Testis (tissue), 3 donors: Measurements from ENCODE around the gene BMP6. TPM values are rescaled to one million over a fixed set of nuclear protein-coding genes. Genes with fewer than 3 reads are reported as not detected.

ENCODE experiments used
- DNase-seq: peaks from one replicate; pipeline ENCODE4 v3.0.0-alpha.2; 2019
- H3K27ac ChIP-seq, 2 donors: fragments of 200-600 bp; sonication (generic); one replicate each; pipeline ENCODE4 v1.5.1; 2019
- H3K27me3 ChIP-seq: fragments of 200-600 bp; sonication (generic); one replicate; pipeline ENCODE4 v1.5.1; 2019
- H3K36me3 ChIP-seq: fragments of 200-600 bp; sonication (generic); one replicate; pipeline ENCODE4 v1.5.1; 2017; ENCODE audit warnings: low read depth; ENCODE audit errors: missing control alignments
- H3K4me1 ChIP-seq: fragments of 200-600 bp; sonication (generic); one replicate; pipeline ENCODE4 v1.5.1; 2019
- H3K4me3 ChIP-seq, 2 donors: fragments of 200-600 bp; sonication (generic); one replicate each; pipeline ENCODE4 v1.5.1; 2017 to 2019
- H3K9me3 ChIP-seq: fragments of 200-600 bp; sonication (generic); one replicate; pipeline ENCODE4 v1.5.1; 2017
- CTCF ChIP-seq, 3 experiments: fragments of 450-650 bp in 2 of 3; fragments of 200-600 bp in 1 of 3; sonication (generic) in 1 of 3; IDR thresholded peaks; one replicate each; pipeline ENCODE4 v1.5.1; 2016 to 2019; ENCODE audit warnings: antibody characterized with exemption in 3 of 3, mild to moderate bottlenecking in 2 of 3, moderate library complexity in 1 of 3
- POLR2A ChIP-seq: fragments of 450-650 bp; IDR thresholded peaks from one replicate; pipeline ENCODE4 v1.6.1; 2017; ENCODE audit warnings: antibody characterized with exemption, mild to moderate bottlenecking, moderate library complexity
- WGBS, 2 donors: methylation state at CpG; one replicate each; pipeline ENCODE4 v1.1.5; 2018; 5-methylcytosine and 5-hydroxymethylcytosine counted together
- intact Hi-C: fragments of 100-400 bp; cut with DNase I; formaldehyde crosslinking; loops from one replicate; pipeline ENCODE4 v1.15.1; 2023; ENCODE audit warnings: low total_unique reads
- polyA plus RNA-seq: library from polyadenylated mRNA; stranded (reverse); fragments of 350-450 nt; fragmentation: Illumina TruSeq; extraction: RNeasy Lipid Tissue Mini Kit (QIAGEN cat#74804); gene quantifications from one replicate; pipeline ENCODE4 v1.2.3, GENCODE V29; 2014; ENCODE audit warnings: low read depth, low replicate concordance; ENCODE audit not compliant: insufficient read depth
- total RNA-seq, 2 donors: library from RNA; depleted of rRNA; stranded (reverse); fragments of >200 nt; gene quantifications; one replicate each; pipeline ENCODE4 v1.2.3, GENCODE V29; 2016

Gene BMP6
- total and polyA plus RNA-seq, 3 donors from 2014 or later: 6.2 to 13.6 (median 11.4) TPM

GRCh38 chr6:7809346-7809745 is 83.4 kb downstream of the BMP6 start:
- Histone ChIP-seq H3K4me3 (no peak overlapping the region), H3K36me3 (no peaks in the 10 kb centered on the region), H3K27me3 (no peaks in the 10 kb centered on the region), H3K9me3 (no peaks in the 10 kb centered on the region), H3K4me1 (no peaks in the 10 kb centered on the region), H3K27ac (no peak overlapping the region)
- no peak for TF ChIP-seq POLR2A
- no peak for TF ChIP-seq CTCF (IDR thresholded peaks at IDR 0.05)
- intact Hi-C loops: no loop called here
- WGBS, 2 donors: 84 to 88% methylated on average over 7 of the region's 7 CpGs
- DNase-seq: no peak

- intact Hi-C loops: no loop called here
- no peaks in the 10 kb centered on the region for H3K9me3 ChIP-seq
- TF ChIP-seq POLR2A (no peak), CTCF (IDR thresholded peaks at IDR 0.05) (no peak)
- H3K27ac ChIP-seq: no peak overlapping the region
- 69 to 73% methylated on average over 9 of the region's 9 CpGs for WGBS, 2 donors
- H3K4me3 ChIP-seq: no peak overlapping the region
- no peaks in the 10 kb centered on the region for H3K36me3 ChIP-seq
- no peaks in the 10 kb centered on the region for H3K27me3 ChIP-seq
- no peak for DNase-seq
- H3K4me1 ChIP-seq: no peaks in the 10 kb centered on the region
These were observed 85.5 kb downstream of the BMP6 start for GRCh38 chr6:7811441-7811840.

- Histone ChIP-seq H3K4me1 (no peaks in the 10 kb centered on the region), H3K27ac (no peak overlapping the region), H3K9me3 (no peaks in the 10 kb centered on the region), H3K27me3 (no peaks in the 10 kb centered on the region), H3K4me3 (no peak overlapping the region), H3K36me3 (no peaks in the 10 kb centered on the region)
- 70 to 72% methylated on average over 2 of the region's 2 CpGs for WGBS, 2 donors
- no peak for DNase-seq
- no peak for TF ChIP-seq CTCF (IDR thresholded peaks at IDR 0.05)
- TF ChIP-seq POLR2A: no peak
- intact Hi-C loops: no loop called here
These were observed 86.7 kb downstream of the BMP6 start for GRCh38 chr6:7812623-7813022.

GRCh38 chr6:7813193-7813592 is 87.3 kb downstream of the BMP6 start:
- no peaks in the 10 kb centered on the region for H3K27me3 ChIP-seq
- intact Hi-C loops: no loop called here
- no peak overlapping the region for H3K27ac ChIP-seq
- no peaks in the 10 kb centered on the region for H3K9me3 ChIP-seq
- no peak for DNase-seq
- no peaks in the 10 kb centered on the region for H3K36me3 ChIP-seq
- no peak overlapping the region for H3K4me3 ChIP-seq
- H3K4me1 ChIP-seq: no peaks in the 10 kb centered on the region
- 93 to 96% methylated on average over 1 of the region's 1 CpG for WGBS, 2 donors
- TF ChIP-seq POLR2A (no peak), CTCF (IDR thresholded peaks at IDR 0.05) (no peak)

- Histone ChIP-seq H3K36me3 (no peaks in the 10 kb centered on the region), H3K9me3 (no peaks in the 10 kb centered on the region), H3K4me1 (no peaks in the 10 kb centered on the region), H3K4me3 (no peak overlapping the region), H3K27ac (no peak overlapping the region), H3K27me3 (no peaks in the 10 kb centered on the region)
- intact Hi-C loops: no loop called here
- DNase-seq: no peak
- TF ChIP-seq CTCF (IDR thresholded peaks at IDR 0.05) (no peak), POLR2A (no peak)
- 86 to 88% methylated on average over 3 of the region's 3 CpGs for WGBS, 2 donors
These were observed 87.8 kb downstream of the BMP6 start for GRCh38 chr6:7813704-7814103.
